GM21447 (cell line): ENCODE results near the gene EWSR1.
"Not testable (repeated sequence)": the region's sequence is repeated elsewhere in the genome, so short reads cannot be mapped to it uniquely, and the experiment has no call there.

Experiments used
- ATAC-seq: cut with Tn5 transposase; IDR thresholded peaks from one replicate; pipeline ENCODE4 v1.9.1; 2021; ENCODE audit not compliant: unreplicated experiment

Gene EWSR1

DNA sequence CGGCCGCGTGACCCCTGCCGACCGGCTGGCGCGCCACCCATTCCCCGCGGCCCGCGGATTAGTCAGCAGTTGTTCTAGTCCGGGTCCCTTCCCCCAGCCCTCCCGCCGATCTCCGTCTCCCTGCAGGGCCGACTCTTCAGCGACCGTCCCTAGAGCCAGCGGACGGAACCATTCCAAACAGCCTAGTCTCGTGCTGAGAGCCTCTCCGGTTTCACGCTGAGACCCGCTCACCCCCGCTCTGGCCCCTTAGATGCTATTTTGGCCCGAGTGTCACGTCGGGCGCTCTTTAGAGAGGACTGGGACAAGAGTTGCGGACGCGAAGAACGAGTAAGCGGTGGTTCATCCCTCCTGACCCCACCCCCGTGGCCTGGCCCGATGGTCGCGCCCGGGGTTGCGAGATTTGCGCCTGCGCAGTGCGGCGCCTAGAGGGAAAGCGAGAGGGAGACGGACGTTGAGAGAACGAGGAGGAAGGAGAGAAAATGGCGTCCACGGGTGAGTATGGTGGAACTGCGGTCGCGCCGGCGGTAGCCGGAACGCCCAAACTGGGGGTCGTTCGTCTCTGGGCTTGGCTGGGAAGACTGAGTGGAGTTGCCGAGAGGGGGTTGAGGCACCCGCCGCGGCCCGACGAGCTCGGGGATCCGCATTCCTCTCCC lies at the start of gene EWSR1, which contains the start of gene RHBDD3:
EWSR1 (plus strand) TSS at position 411 of the 653 bp plus-strand sequence; CDS start at position 480, 69 bp downstream.
RHBDD3 (minus strand) TSS at position 124 of the 653 bp plus-strand sequence. CDS start 2,355 bp downstream, outside the sequence.
- ATAC-seq, result peak; percentile 69

DNA sequence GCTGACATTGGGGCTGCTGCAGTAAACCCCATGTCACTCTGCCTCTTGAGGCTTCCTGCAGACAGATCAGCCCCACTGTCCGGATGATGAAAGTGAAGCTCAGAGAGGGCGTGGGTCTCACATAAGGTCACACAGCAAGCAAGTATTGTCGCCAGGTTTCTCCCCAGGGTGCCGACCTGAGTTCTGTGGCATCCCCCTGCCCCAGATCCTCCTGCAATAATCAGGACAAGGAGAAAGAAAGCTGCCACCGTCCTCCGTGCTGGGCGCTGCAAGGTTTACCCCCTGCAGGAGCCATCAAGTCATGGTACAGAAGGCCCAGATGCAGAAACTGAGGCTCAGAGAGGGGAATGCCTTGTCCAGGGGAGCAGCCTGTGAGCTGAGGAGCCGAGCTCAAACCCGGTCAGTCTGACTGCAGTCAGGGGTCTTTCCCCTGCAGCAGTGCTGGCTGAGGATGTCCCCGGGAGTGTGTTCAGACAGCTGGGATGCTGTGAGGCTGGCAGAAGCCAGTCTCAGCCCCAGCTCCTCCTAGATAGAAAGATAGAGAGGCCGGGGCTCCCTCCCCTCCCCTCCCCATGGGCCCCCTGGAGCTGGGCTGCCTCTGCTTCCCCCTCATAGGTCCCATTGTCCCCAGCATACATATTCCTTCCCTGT lies 49.2 kb upstream of the EWSR1 start:
- no peak for ATAC-seq

- ATAC-seq, result not testable (repeated sequence)
Measured at GRCh38 chr22:29219409-29219782, 48.7 kb upstream of the EWSR1 start.

GRCh38 chr22:29219881-29220670 lies 48.0 kb upstream of the EWSR1 start:
- no peak for ATAC-seq

DNA sequence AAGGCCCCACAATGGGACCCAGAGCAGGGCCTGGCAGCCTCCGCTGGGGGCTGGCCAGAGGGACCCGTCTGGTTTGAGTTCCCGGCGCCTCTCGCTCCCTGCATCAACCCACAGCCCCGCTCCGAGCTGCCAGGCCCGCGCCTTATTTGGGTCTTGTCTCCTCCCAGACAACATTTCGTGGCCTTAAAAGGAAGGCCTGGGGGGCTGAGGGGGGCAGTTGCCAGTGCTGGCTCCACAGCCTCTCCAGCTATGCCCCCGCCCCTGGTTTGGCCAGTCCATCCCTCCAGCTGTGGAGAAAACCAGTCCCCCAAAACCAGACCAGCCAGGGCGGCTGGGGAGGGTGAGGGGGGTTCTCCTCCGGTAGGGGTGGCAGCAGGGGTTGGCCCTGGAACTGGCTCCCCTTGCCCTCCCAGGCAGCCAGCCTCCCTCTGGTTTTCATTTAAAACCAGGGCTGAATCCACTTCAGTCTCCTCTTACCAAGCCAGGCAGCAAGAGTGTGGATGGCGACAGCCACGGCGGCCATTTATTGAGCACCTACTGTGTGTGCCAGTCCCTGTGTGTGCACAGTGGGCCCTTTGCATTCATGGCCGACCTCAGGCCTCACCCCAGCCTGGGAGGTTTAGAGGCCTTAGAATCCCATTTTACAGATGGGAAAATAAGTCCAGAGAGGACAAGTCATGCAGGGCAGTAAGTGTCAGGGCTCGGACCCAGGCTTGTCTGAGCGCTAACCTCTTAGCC lies 43.8 kb upstream of the EWSR1 start:
- no peak for ATAC-seq

DNA sequence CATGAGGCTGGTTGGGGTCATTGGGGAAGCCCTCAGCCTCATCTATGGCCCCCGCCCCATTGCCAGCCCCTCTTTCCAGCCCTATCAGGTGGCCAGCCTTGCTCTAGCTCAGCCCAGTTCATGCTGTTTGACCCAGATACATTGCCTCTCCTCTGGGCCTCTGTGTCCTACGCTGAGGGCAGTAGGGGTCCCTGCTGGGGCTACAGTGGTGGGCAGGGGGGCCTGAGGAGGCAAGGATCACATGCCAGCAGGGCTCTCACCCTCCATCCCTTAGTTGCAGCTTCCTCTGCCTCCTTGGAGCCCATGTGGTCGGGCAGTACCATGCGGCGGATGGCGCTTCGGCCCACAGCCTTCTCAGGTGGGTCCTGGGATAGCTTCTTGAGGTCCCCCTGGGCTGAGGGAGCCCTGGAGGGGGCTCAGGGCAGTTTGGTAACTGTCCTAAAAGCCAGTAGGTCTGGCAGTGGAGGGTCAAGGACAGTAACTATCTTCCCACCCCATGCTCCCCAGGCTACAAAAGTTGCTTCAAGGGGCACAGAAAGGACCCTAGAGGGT lies 43.1 kb upstream of the EWSR1 start:
- no peak for ATAC-seq

DNA sequence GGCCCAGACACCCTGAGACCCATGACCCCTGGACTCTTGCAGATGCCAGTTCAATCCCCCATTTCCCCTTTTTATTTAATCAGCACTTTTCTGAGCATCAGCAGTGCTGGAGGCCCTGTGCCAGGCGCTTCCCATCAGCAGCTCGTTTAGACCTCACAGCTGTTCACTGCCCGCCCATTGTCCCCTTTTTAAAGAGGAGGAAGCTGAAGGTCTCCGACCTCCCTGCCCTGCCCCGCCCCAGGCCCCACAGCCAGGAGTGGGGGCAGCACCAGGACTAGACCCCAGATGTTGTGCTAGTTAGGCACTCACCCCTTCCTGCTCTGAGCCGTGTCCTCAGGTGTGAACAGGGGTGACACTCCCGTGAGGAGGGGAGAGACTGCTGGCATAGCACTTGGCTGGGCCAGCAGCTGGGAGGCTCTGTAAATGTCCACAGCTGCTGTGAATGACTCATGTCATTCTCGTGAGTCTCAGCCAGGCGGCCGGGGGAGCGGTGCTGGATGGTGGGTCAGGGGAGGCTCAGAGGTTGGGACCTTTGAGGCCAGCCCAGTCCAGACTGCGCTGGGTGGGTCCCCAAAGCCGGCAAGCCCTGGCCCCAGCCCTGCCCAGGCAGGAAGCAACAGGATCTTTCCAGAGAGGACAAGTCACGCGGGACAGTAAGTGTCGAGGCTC lies 42.5 kb upstream of the EWSR1 start:
- ATAC-seq, result no peak

DNA sequence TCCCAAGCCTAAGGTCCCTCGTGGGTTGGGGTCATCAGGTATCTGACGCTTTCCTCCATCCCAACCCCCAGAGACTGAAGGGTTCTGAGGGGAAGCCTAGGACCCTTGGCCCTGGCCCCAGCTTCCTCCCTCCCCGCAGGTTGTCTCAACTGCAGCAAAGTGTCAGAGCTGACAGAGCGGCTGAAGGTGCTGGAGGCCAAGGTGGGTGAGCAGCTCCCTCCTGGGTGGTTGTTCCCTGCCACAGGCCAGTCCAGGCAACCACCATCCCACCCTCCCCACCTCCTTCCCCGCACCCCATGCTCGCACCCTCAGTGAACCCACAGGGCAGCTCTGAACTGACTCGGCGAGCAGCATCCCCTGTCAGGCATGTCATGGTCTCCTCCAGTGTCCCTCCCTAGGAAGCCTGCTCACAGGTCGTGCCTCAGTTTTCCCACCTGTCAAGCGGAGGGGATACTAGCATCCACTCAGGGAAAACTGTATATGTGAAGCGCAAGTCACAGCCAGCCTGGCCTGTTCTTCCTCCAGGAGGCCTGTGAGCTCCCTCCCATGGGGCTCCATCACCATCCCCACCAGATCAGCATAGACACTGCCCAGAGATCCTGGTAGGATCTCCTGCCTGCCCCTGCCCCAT lies 41.6 kb upstream of the EWSR1 start:
- no peak for ATAC-seq

DNA sequence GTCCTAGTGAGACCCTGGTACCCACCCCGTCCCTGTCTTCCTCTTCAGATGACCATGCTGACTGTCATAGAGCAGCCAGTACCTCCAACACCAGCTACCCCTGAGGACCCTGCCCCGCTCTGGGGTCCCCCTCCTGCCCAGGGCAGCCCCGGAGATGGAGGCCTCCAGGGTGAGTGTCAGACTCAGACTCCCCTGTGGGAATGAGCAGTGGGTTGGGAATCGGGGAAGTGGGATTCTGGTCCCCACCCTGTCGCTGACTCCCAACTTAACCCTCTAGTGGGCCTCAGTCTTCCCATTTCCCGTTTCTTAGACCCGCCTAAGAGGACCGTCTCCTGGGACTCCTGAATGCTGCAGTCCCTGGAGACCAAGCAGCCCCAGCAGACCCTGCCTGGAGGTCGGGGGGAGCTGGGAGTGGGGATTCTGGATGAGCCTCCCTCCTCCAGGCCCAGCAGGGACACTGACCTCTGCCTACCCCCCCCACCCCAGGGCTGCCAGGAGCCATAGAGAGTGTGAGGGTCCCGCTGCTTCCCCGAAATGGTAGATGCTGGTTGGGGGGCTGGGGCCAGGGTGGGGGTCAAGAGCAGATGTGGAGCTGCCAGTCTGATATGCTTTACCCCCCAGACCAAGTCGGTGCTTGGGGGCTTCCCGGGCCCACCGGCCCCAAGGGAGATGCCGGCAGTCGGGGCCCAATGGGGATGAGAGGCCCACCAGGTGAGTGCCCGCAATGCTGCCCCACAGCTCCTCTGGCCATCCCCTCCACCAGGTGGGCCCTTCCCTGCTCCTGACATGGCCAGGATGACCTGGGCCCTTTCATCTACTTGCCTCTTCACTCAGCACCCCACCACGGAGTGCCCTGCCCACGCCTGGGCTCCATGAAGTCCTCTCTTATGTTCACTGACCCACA lies 36.8 kb upstream of the EWSR1 start:
- ATAC-seq, result no peak

DNA sequence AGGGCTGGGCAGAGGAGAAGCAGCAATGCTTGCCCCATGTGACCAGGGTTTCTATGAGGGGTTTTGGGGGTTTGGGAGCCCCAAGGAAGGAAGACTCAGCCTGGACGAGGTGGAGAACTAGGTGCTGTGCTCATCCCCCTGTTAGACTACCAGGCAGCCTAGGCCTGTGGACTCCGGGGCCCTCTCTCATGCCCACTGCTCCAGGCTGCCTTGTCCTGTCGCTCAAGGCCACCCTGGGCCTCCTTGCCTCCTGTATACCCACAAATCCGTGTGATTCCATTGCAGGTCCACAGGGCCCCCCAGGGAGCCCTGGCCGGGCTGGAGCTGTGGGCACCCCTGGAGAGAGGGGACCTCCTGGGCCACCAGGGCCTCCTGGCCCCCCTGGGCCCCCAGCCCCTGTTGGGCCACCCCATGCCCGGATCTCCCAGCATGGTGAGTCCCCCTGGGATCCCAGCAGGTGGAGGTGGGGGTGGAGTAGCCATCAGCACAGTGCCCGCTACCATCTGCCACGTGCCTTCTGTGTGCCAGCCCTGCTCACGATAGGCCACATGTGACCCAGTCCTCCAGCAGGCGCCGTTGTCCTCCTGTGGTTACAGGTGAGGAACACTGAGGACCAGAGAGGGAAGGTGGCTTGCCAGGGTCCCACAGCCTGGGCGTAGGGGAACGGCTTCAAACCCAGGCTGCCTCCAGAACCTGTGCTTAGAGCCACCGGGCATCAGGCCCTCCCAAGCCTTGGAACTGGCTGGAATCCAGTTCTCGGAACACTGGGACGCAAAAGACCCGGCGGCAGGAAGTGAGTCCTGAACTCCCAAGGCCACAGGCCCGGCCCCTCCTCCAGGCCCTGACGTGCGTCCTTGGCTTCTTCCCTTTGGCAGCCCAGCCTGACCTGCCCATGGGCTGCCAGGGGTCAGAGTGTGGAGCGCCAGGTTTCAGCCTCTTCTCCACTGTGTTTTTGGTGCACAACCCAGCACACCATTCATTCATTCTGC lies 35.8 kb upstream of the EWSR1 start:
- no peak for ATAC-seq

GRCh38 chr22:29233277-29233877 lies 34.7 kb upstream of the EWSR1 start:
- no peak for ATAC-seq

DNA sequence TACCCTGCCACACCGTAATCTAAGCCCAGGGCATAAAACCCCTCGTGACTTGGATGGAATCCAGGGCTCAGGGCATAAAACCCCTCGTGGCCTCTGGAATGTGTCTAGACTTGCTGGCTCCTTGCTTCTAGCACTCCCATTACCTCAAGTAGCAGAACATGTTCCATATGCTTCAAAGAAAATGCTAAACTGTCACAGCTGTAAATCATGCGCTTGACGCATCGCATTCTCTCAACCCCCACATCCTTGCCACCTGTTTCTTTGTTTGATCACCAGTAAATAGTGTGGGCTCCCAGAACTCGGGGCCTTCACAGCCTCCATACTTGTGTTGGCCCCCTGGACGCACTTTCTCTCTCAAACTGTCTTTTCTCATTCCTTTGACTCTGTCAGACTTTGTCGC lies 27.6 kb upstream of the EWSR1 start:
- ATAC-seq, result not testable (repeated sequence)

DNA sequence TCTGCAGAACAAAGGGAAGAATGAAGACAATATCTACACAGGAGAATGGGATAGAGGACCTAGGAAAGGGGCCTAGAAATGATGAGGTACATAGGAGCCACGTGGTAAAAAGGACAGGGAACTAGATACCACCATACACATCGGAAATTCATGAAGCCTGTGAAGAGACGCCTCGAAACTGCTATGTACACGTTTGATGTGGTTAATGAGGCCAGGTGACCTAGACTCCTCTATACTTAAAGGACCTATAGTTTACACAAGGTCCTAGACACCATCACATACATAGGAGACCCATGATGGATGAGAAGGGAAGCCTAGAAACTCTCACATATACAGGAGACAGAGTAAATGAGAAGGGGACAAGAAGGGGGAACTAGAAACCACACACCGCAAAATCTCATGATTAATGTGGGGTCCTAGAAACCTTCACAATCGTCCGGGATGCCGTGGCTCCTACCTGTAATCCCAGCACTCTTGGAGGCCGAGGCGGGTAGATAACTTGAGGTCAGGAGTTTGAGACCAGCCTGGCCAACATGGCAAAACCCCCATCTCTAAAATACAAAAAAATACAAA lies 24.1 kb upstream of the EWSR1 start:
- no peak for ATAC-seq

GRCh38 chr22:29244785-29245625 lies 23.1 kb upstream of the EWSR1 start:
- ATAC-seq, result no peak

- no peak for ATAC-seq
Measured at GRCh38 chr22:29245626-29246385, 22.3 kb upstream of the EWSR1 start.
